ENCODE measurements around the gene AK9. TPM values are rescaled to one million over a fixed set of nuclear protein-coding genes. Genes with fewer than 3 reads are reported as not detected.
"Not testable (repeated sequence)": the region's sequence is repeated elsewhere in the genome, so short reads cannot be mapped to it uniquely, and the experiment has no call there.

The AK9 gene
- total and polyA plus RNA-seq, 10 of the 15 experiments (the other 5 are each of a cell fraction or from before 2014, with no cell fraction given): 2.1 to 7.4 (median 4.2) TPM

DNA sequence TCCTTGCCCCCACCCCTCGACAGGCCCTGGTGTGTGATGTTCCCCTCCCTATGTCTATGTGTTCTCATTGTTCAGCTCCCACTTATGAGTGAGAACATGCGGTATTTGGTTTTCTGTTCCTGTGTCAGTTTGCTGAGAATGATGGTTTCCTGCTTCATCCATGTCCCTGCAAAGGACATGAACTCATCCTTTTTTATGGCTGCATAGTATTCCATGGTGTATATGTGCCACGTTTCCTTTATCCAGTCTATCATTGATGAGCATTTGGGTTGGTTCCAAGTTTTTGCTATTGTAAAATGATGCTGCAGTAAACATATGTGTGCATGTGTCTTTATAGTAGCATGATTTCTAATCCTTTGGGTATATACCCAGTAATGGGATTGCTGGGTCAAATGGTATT, 34.2 kb upstream of the AK9 start:
- ATAC-seq; H3K27me3 ChIP-seq (replicated peaks in 1 of 2; ENCODE audit: control insufficient read depth in 2 of 2, insufficient read depth in 2 of 2, low read length in 1 of 2); H3K79me2 ChIP-seq (ENCODE audit: control insufficient read depth, insufficient read depth, low read length); H3K36me3 ChIP-seq (ENCODE audit: control insufficient read depth in 2 of 2, insufficient read depth in 2 of 2, low read length in 1 of 2); H2AFZ ChIP-seq (ENCODE audit: control insufficient read depth, low read depth, low read length); CTCF ChIA-PET; in situ Hi-C loops (cut with MboI); H3K9me3 ChIP-seq (replicated peaks; ENCODE audit: control insufficient read depth, insufficient read depth, low read length); H3K4me3 ChIP-seq; RAD21 ChIA-PET (ENCODE audit: unreplicated experiment); H3K27ac ChIP-seq (ENCODE audit: control insufficient read depth, insufficient read depth); DNase-seq (ENCODE audit: low read depth, low spot score); H3K4me2 ChIP-seq (ENCODE audit: control insufficient read depth, insufficient read depth); BruUV-seq (replicated peaks); intact Hi-C loops (cut with micrococcal nuclease; ENCODE audit: unreplicated experiment); POLR2A ChIA-PET; H3K9ac ChIP-seq (ENCODE audit: control insufficient read depth, insufficient read depth, low read length); FAIRE-seq; H3K4me1 ChIP-seq (ENCODE audit: control insufficient read depth, insufficient read depth, low read length); H4K20me1 ChIP-seq (ENCODE audit: control insufficient read depth, insufficient read depth): not testable (repeated sequence)
- SMC1A ChIA-PET (ENCODE audit: uncharacterized antibody, unreplicated experiment): interaction anchor here (0.6 kb wide), 1 partner anchor 314 kb away, joined by 3 read pairs; no protein-coding TSS in a partner anchor
- WGBS (ENCODE audit: insufficient coverage, insufficient replicate concordance, low lambda C conversion rate, missing lambda C conversion rate): 91% methylated on average over 3 of the region's 3 CpGs

DNA sequence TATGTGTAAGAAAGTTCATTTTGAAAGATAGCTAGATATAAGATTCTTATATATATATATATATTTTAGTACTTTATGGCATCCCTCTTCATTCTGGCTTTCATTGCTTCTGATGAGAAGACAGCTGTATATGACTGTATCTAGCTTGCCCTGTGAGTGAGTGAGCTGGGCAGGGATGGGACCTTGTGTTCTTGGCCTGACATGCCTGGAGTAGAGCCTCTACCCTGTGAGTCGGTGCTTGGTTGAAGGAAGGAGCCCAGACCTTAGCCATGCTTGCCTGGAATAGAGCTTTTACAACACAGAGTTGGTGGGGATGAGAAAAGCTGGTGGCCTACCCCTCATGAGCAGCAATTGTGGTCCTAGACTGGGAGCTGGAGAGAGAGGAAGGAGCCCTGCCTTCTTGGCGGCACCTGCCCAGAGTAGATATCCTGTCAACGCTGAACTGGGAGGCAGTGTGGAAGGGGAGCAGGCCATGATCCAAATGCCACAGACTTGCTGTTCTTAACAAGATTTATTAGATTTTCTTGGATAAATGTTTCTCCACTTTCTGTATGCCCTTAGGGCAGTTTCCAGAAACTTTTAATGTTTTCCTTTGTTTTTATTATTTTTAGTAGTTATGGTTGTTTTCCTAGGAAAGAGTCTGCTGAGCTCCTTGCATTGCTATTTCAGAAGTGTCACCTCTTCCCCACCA, 31.7 kb upstream of the AK9 start:
- ChIA-PET RAD21 (ENCODE audit: unreplicated experiment) (no interaction called here), SMC1A (ENCODE audit: uncharacterized antibody, unreplicated experiment) (interaction anchor here (0.9 to 1.4 kb wide), 3 partner anchors 11 to 317 kb away, joined by 3 to 6 read pairs (median 3); no protein-coding TSS in a partner anchor), CTCF (interaction anchor here (0.9 to 2.4 kb wide), 8 partner anchors 12 to 317 kb away, joined by 3 to 9 read pairs (median 4); no protein-coding TSS in a partner anchor), POLR2A (no interaction called here)
- 97% methylated on average over 3 of the region's 3 CpGs for WGBS (ENCODE audit: insufficient coverage, insufficient replicate concordance, low lambda C conversion rate, missing lambda C conversion rate)
- in situ Hi-C loops (cut with MboI) (no loop called here), intact Hi-C loops (cut with micrococcal nuclease; ENCODE audit: unreplicated experiment) (no loop called here)
- ATAC-seq (no peak), FAIRE-seq (no peak), DNase-seq (ENCODE audit: low read depth, low spot score) (no peak)
- H3K27me3 ChIP-seq (replicated peaks in 1 of 2; ENCODE audit: control insufficient read depth in 2 of 2, insufficient read depth in 2 of 2, low read length in 1 of 2): no peaks in the 10 kb centered on the region
- no TSS peak for BruUV-seq (replicated peaks)
- H3K4me2 ChIP-seq (ENCODE audit: control insufficient read depth, insufficient read depth): no peak overlapping the region
- no peaks in the 10 kb centered on the region for H3K9me3 ChIP-seq (replicated peaks; ENCODE audit: control insufficient read depth, insufficient read depth, low read length)
- no peaks in the 10 kb centered on the region for H4K20me1 ChIP-seq (ENCODE audit: control insufficient read depth, insufficient read depth)
- TF ChIP-seq STAT1 (conservative IDR thresholded peaks at IDR 0.05): no peak
- TF ChIP-seq SREBF2 (IDR thresholded peaks at IDR 0.05; ENCODE audit: low read length): no peak
- no peak for TF ChIP-seq CBX5 (IDR thresholded peaks at IDR 0.05; ENCODE audit: low read depth)
- no peak for TF ChIP-seq SMARCA5 (IDR thresholded peaks at IDR 0.05)
- no peak for TF ChIP-seq SP1 (IDR thresholded peaks at IDR 0.05; ENCODE audit: low read depth, low read length)
- TF ChIP-seq RELA (IDR thresholded peaks at IDR 0.05; ENCODE audit: borderline replicate concordance, partially characterized antibody): no peak
- TF ChIP-seq NR2C2 (IDR thresholded peaks at IDR 0.05; ENCODE audit: borderline replicate concordance, control insufficient read depth, insufficient read length, low read depth): no peak
- no peak for TF ChIP-seq SMC3 (IDR thresholded peaks at IDR 0.05; ENCODE audit: borderline replicate concordance, low read length)
- TF ChIP-seq YBX1 (IDR thresholded peaks at IDR 0.05): no peak
- TF ChIP-seq NFIC (IDR thresholded peaks at IDR 0.05; ENCODE audit: low read depth, low read length): no peak
- TF ChIP-seq, protein P1, sequence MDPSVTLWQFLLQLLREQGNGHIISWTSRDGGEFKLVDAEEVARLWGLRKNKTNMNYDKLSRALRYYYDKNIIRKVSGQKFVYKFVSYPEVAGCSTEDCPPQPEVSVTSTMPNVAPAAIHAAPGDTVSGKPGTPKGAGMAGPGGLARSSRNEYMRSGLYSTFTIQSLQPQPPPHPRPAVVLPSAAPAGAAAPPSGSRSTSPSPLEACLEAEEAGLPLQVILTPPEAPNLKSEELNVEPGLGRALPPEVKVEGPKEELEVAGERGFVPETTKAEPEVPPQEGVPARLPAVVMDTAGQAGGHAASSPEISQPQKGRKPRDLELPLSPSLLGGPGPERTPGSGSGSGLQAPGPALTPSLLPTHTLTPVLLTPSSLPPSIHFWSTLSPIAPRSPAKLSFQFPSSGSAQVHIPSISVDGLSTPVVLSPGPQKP (IDR thresholded peaks at IDR 0.05; ENCODE audit: low read depth, low read length): no peak
- no peak for TF ChIP-seq NR2F1 (conservative IDR thresholded peaks at IDR 0.05)
- no peak overlapping the region for H3K4me3 ChIP-seq
- H3K27ac ChIP-seq (ENCODE audit: control insufficient read depth, insufficient read depth): no peak overlapping the region
- H3K36me3 ChIP-seq (ENCODE audit: control insufficient read depth in 2 of 2, insufficient read depth in 2 of 2, low read length in 1 of 2): no peaks in the 10 kb centered on the region; a peak in 1 of 4 replicates
- no peak overlapping the region for H2AFZ ChIP-seq (ENCODE audit: control insufficient read depth, low read depth, low read length)
- no peaks in the 10 kb centered on the region for H3K4me1 ChIP-seq (ENCODE audit: control insufficient read depth, insufficient read depth, low read length)
- no peaks in the 10 kb centered on the region for H3K79me2 ChIP-seq (ENCODE audit: control insufficient read depth, insufficient read depth, low read length)
- no peak overlapping the region for H3K9ac ChIP-seq (ENCODE audit: control insufficient read depth, insufficient read depth, low read length)

All from GM12878 (cell line).